Measurements from ENCODE around the gene NEUROG2.
"Not testable (repeated sequence)": the region's sequence is repeated elsewhere in the genome, so short reads cannot be mapped to it uniquely, and the experiment has no call there.

Gene NEUROG2

GRCh38 chr4:112509243-112510141 is 6.5 kb downstream of the NEUROG2 start:
- no peak overlapping the region for H3K4me3 ChIP-seq (ENCODE audit: low read length)
- H3K36me3 ChIP-seq (ENCODE audit: control insufficient read depth, insufficient read depth, low read length), result no peaks in the 10 kb centered on the region
- H3K27me3 ChIP-seq (ENCODE audit: control insufficient read depth, insufficient read depth, low read length), result peaks cover 81% of the 10 kb centered on the region
- H3K9me3 ChIP-seq (ENCODE audit: control insufficient read depth, low read length), result no peaks in the 10 kb centered on the region
- H3K4me1 ChIP-seq (ENCODE audit: control insufficient read depth, insufficient read depth, low read length), result peaks cover 15% of the 10 kb centered on the region
- H3K9ac ChIP-seq (ENCODE audit: low read length), result no peak overlapping the region

- Histone ChIP-seq H3K27me3 (ENCODE audit: control insufficient read depth, insufficient read depth, low read length) (peaks cover 72% of the 10 kb centered on the region), H3K4me1 (ENCODE audit: control insufficient read depth, insufficient read depth, low read length) (peaks cover 12% of the 10 kb centered on the region), H3K4me3 (ENCODE audit: low read length) (no peak overlapping the region), H3K9me3 (ENCODE audit: control insufficient read depth, low read length) (no peaks in the 10 kb centered on the region), H3K9ac (ENCODE audit: low read length) (no peak overlapping the region), H3K36me3 (ENCODE audit: control insufficient read depth, insufficient read depth, low read length) (no peaks in the 10 kb centered on the region)
Observed at GRCh38 chr4:112508356-112508755, 7.6 kb downstream of the NEUROG2 start.

GRCh38 chr4:112504807-112505206 is 11.2 kb downstream of the NEUROG2 start:
- Histone ChIP-seq H3K27me3 (ENCODE audit: control insufficient read depth, insufficient read depth, low read length) (peaks cover 46% of the 10 kb centered on the region), H3K4me3 (ENCODE audit: low read length) (no peak overlapping the region)

GRCh38 chr4:112502871-112503270 is 13.1 kb downstream of the NEUROG2 start:
- H3K27me3 ChIP-seq (ENCODE audit: control insufficient read depth, insufficient read depth, low read length), result peaks cover 27% of the 10 kb centered on the region
- no peak overlapping the region for H3K9ac ChIP-seq (ENCODE audit: low read length)
- H3K4me1 ChIP-seq (ENCODE audit: control insufficient read depth, insufficient read depth, low read length), result no peaks in the 10 kb centered on the region

More at GRCh38 chr4:112504807-112505206, 11.2 kb downstream of the NEUROG2 start:
- Histone ChIP-seq H3K4me1 (ENCODE audit: control insufficient read depth, insufficient read depth, low read length) (peaks cover 4% of the 10 kb centered on the region), H3K9me3 (ENCODE audit: control insufficient read depth, low read length) (no peaks in the 10 kb centered on the region), H3K36me3 (ENCODE audit: control insufficient read depth, insufficient read depth, low read length) (no peaks in the 10 kb centered on the region), H3K9ac (ENCODE audit: low read length) (no peak overlapping the region)

GRCh38 chr4:112492321-112492720 is 23.7 kb downstream of the NEUROG2 start:
- Histone ChIP-seq H3K9ac (ENCODE audit: low read length) (no peak overlapping the region), H3K4me3 (ENCODE audit: low read length) (no peak overlapping the region), H3K27me3 (ENCODE audit: control insufficient read depth, insufficient read depth, low read length) (no peaks in the 10 kb centered on the region), H3K9me3 (ENCODE audit: control insufficient read depth, low read length) (no peaks in the 10 kb centered on the region), H3K4me1 (ENCODE audit: control insufficient read depth, insufficient read depth, low read length) (no peaks in the 10 kb centered on the region), H3K36me3 (ENCODE audit: control insufficient read depth, insufficient read depth, low read length) (no peaks in the 10 kb centered on the region)

More at GRCh38 chr4:112502871-112503270, 13.1 kb downstream of the NEUROG2 start:
- H3K9me3 ChIP-seq (ENCODE audit: control insufficient read depth, low read length), result no peaks in the 10 kb centered on the region
- H3K4me3 ChIP-seq (ENCODE audit: low read length), result no peak overlapping the region
- no peaks in the 10 kb centered on the region for H3K36me3 ChIP-seq (ENCODE audit: control insufficient read depth, insufficient read depth, low read length)

GRCh38 chr4:112490808-112491207 is 25.2 kb downstream of the NEUROG2 start:
- not testable (repeated sequence) for H3K4me3 ChIP-seq (ENCODE audit: low read length); H3K9me3 ChIP-seq (ENCODE audit: control insufficient read depth, low read length); H3K9ac ChIP-seq (ENCODE audit: low read length); H3K36me3 ChIP-seq (ENCODE audit: control insufficient read depth, insufficient read depth, low read length); H3K4me1 ChIP-seq (ENCODE audit: control insufficient read depth, insufficient read depth, low read length); H3K27me3 ChIP-seq (ENCODE audit: control insufficient read depth, insufficient read depth, low read length)

- no peaks in the 10 kb centered on the region for H3K27me3 ChIP-seq (ENCODE audit: control insufficient read depth, insufficient read depth, low read length)
- H3K9me3 ChIP-seq (ENCODE audit: control insufficient read depth, low read length), result no peaks in the 10 kb centered on the region
- no peaks in the 10 kb centered on the region for H3K4me1 ChIP-seq (ENCODE audit: control insufficient read depth, insufficient read depth, low read length)
- H3K4me3 ChIP-seq (ENCODE audit: low read length), result no peak overlapping the region
- no peaks in the 10 kb centered on the region for H3K36me3 ChIP-seq (ENCODE audit: control insufficient read depth, insufficient read depth, low read length)
- H3K9ac ChIP-seq (ENCODE audit: low read length), result no peak overlapping the region
Observed at GRCh38 chr4:112485930-112486329, 30.1 kb downstream of the NEUROG2 start.

- Histone ChIP-seq H3K4me3 (ENCODE audit: low read length) (no peak overlapping the region), H3K4me1 (ENCODE audit: control insufficient read depth, insufficient read depth, low read length) (no peaks in the 10 kb centered on the region), H3K9me3 (ENCODE audit: control insufficient read depth, low read length) (no peaks in the 10 kb centered on the region), H3K27me3 (ENCODE audit: control insufficient read depth, insufficient read depth, low read length) (no peaks in the 10 kb centered on the region), H3K36me3 (ENCODE audit: control insufficient read depth, insufficient read depth, low read length) (no peaks in the 10 kb centered on the region), H3K9ac (ENCODE audit: low read length) (no peak overlapping the region)
Observed at GRCh38 chr4:112473985-112474384, 42.0 kb downstream of the NEUROG2 start.

- Histone ChIP-seq H3K9ac (ENCODE audit: low read length) (no peak overlapping the region), H3K4me1 (ENCODE audit: control insufficient read depth, insufficient read depth, low read length) (no peaks in the 10 kb centered on the region), H3K9me3 (ENCODE audit: control insufficient read depth, low read length) (no peaks in the 10 kb centered on the region), H3K4me3 (ENCODE audit: low read length) (no peak overlapping the region), H3K36me3 (ENCODE audit: control insufficient read depth, insufficient read depth, low read length) (no peaks in the 10 kb centered on the region), H3K27me3 (ENCODE audit: control insufficient read depth, insufficient read depth, low read length) (no peaks in the 10 kb centered on the region)
Observed at GRCh38 chr4:112472318-112472717, 43.7 kb downstream of the NEUROG2 start.

Data from mucosa of stomach (tissue), 1 donor.